CD4-positive, alpha-beta T cell (primary cell): ENCODE measurements around the gene DQX1. TPM values are rescaled to one million over a fixed set of nuclear protein-coding genes. Genes with fewer than 3 reads are reported as not detected.

ENCODE experiments used
- ATAC-seq: fragments of 200-7000 bp; cut with Tn5 transposase; one replicate; pipeline ENCODE4 v1.10.0; 2022; ENCODE audit warnings: mild to moderate bottlenecking; ENCODE audit not compliant: poor library complexity
- CTCF ChIA-PET: fragments of 350-600 bp; sonication (Branson Sonifier 250); formaldehyde crosslinking; loops from one replicate; lab custom pipeline; 2021; ENCODE audit warnings: antibody characterized with exemption, inconsistent platforms; lab: Charles Lee
- POLR2A ChIA-PET: fragments of 350-600 bp; sonication (Branson Sonifier 250); formaldehyde crosslinking; loops from one replicate; lab custom pipeline; 2021; ENCODE audit warnings: antibody characterized with exemption, inconsistent platforms; lab: Charles Lee
- DNase-seq, 14 experiments: peaks; one replicate each; pipeline ENCODE4 v3.0.0-alpha.2; 2013 to 2020; ENCODE audit warnings: mixed read lengths in 2 of 14
- H3K27ac ChIP-seq, 2 donors: one replicate each; pipeline versions ENCODE4 v1.5.1 to v1.7.0; 2013; ENCODE audit warnings: low read length in 2 of 2, low read depth in 1 of 2, mild to moderate bottlenecking in 1 of 2
- H3K27me3 ChIP-seq, 2 experiments: 1 replicate in 1 of 2; 2 replicates in 1 of 2; pipeline versions ENCODE4 v1.6.1 to v1.7.0; 2013; ENCODE audit warnings: low read length in 2 of 2, control low read depth in 1 of 2, mild to moderate bottlenecking in 1 of 2, moderate library complexity in 1 of 2; ENCODE audit not compliant: insufficient read depth in 2 of 2, control insufficient read depth in 1 of 2
- H3K36me3 ChIP-seq: one replicate; pipeline ENCODE4 v1.6.1; 2013; ENCODE audit warnings: low read length, control low read depth; ENCODE audit not compliant: insufficient read depth
- H3K4me1 ChIP-seq: one replicate; pipeline ENCODE4 v1.6.1; 2013; ENCODE audit warnings: low read length, control low read depth; ENCODE audit not compliant: insufficient read depth
- H3K4me3 ChIP-seq: one replicate; pipeline ENCODE4 v1.5.1; 2013; ENCODE audit warnings: mild to moderate bottlenecking, low read length, moderate library complexity
- H3K9me3 ChIP-seq, 2 experiments: 1 replicate in 1 of 2; 2 replicates in 1 of 2; pipeline versions ENCODE4 v1.6.1 to v1.7.0; 2013; ENCODE audit warnings: low read length in 2 of 2, mild to moderate bottlenecking in 2 of 2, control low read depth in 1 of 2, moderate library complexity in 1 of 2; ENCODE audit not compliant: control insufficient read depth in 1 of 2, insufficient read depth in 1 of 2
- H3K27ac Mint-ChIP-seq: one replicate; pipeline ENCODE4 v1.8.0; 2020; ENCODE audit warnings: mixed read lengths
- H3K27me3 Mint-ChIP-seq: one replicate; pipeline ENCODE4 v1.8.0; 2021; ENCODE audit warnings: mixed read lengths
- H3K36me3 Mint-ChIP-seq: one replicate; pipeline ENCODE4 v1.8.0; 2021; ENCODE audit warnings: low read depth, mixed read lengths
- H3K4me1 Mint-ChIP-seq: one replicate; pipeline ENCODE4 v1.8.0; 2021; ENCODE audit warnings: low read depth, mixed read lengths
- H3K4me3 Mint-ChIP-seq: one replicate; pipeline ENCODE4 v1.8.0; 2020; ENCODE audit warnings: mild to moderate bottlenecking, mixed read lengths
- H3K9me3 Mint-ChIP-seq: one replicate; pipeline ENCODE4 v1.8.0; 2020; ENCODE audit warnings: mixed read lengths
- CTCF ChIP-seq: fragments of 200-600 bp; IDR thresholded peaks from one replicate; pipeline ENCODE4 v1.8.0; 2022; ENCODE audit warnings: antibody characterized with exemption, mild to moderate bottlenecking
- intact Hi-C, 2 experiments: fragments of 100-400 bp; cut with DNase I in 1 of 2; cut with micrococcal nuclease in 1 of 2; formaldehyde crosslinking; loops; one replicate each; pipeline versions ENCODE4 v1.15.1 to v1.9.0; 2023 to 2025; cut with DNase I, micrococcal nuclease
- total RNA-seq, 174 experiments: library from RNA in 2 of 174; stranded (reverse) in 2 of 174; gene quantifications; one replicate each; pipeline ENCODE4 v1.2.3 and lab custom pipeline; 2021 to 2026

The DQX1 gene
- total RNA-seq, 2 experiments from 2014 or later, result 0.22 TPM; not detected in 1

GRCh38 chr2:74524005-74524404 is 2.0 kb downstream of the DQX1 start:
- no peaks in the 10 kb centered on the region for H3K9me3 Mint-ChIP-seq
- no peak overlapping the region for H3K4me3 Mint-ChIP-seq
- peaks cover 40% of the 10 kb centered on the region for H3K36me3 Mint-ChIP-seq
- H3K27me3 Mint-ChIP-seq, result peaks cover 36% of the 10 kb centered on the region
- no peak for TF ChIP-seq CTCF
- intact Hi-C loops, result no loop called here
- CTCF ChIA-PET, result interaction anchor here (1.0 kb wide), 1 partner anchor 41 kb away, joined by 3 read pairs; the partner anchor contains the start of genes CCDC142 and TTC31
- H3K36me3 ChIP-seq, result peaks cover 29% of the 10 kb centered on the region
- H3K9me3 ChIP-seq, result peaks cover 0 to 6% of the 10 kb centered on the region in 2 experiments
- H3K27me3 ChIP-seq, result peaks cover 16 to 18% of the 10 kb centered on the region in 2 experiments
- H3K4me3 ChIP-seq, result no peak overlapping the region
- peaks cover 15% of the 10 kb centered on the region for H3K4me1 ChIP-seq
- POLR2A ChIA-PET, result interaction anchor here (0.9 kb wide), 1 partner anchor 17 kb away, joined by 3 read pairs; the partner anchor contains the start of gene PCGF1
- no peak for ATAC-seq
- H3K27ac ChIP-seq, result no peak overlapping the region
- H3K27ac Mint-ChIP-seq, result no peak overlapping the region
- peaks cover 21% of the 10 kb centered on the region for H3K4me1 Mint-ChIP-seq
- DNase-seq, result no peak

GRCh38 chr2:74522516-74522915 is 3.5 kb downstream of the DQX1 start:
- ChIA-PET POLR2A (no interaction called here), CTCF (no interaction called here)
- Mint-ChIP-seq H3K27ac (no peak overlapping the region), H3K36me3 (peaks cover 25% of the 10 kb centered on the region), H3K9me3 (no peaks in the 10 kb centered on the region), H3K4me3 (no peak overlapping the region), H3K27me3 (peaks cover 51% of the 10 kb centered on the region), H3K4me1 (peaks cover 6% of the 10 kb centered on the region)
- Histone ChIP-seq H3K27me3 (peaks cover 29 to 33% of the 10 kb centered on the region in 2 experiments), H3K27ac (no peak overlapping the region), H3K36me3 (peaks cover 19% of the 10 kb centered on the region), H3K4me3 (no peak overlapping the region), H3K4me1 (peaks cover 5% of the 10 kb centered on the region), H3K9me3 (peaks cover 0 to 6% of the 10 kb centered on the region in 2 experiments)
- intact Hi-C loops, result no loop called here
- ATAC-seq (no peak), DNase-seq (no peak)
- no peak for TF ChIP-seq CTCF

GRCh38 chr2:74516650-74517049 is 9.4 kb downstream of the DQX1 start:
- ATAC-seq (no peak), DNase-seq (no peak)
- Mint-ChIP-seq H3K27ac (no peak overlapping the region), H3K9me3 (no peaks in the 10 kb centered on the region), H3K27me3 (peaks cover 89% of the 10 kb centered on the region), H3K36me3 (no peaks in the 10 kb centered on the region), H3K4me1 (peaks cover 18% of the 10 kb centered on the region), H3K4me3 (peak overlapping the region; percentile 85)
- peaks cover 73 to 84% of the 10 kb centered on the region in 2 experiments for H3K27me3 ChIP-seq
- ChIA-PET CTCF (interaction anchor here (1.2 kb wide), 1 partner anchor 14 kb away, joined by 3 read pairs; no protein-coding TSS in a partner anchor), POLR2A (interaction anchor here (0.8 to 3.8 kb wide), 5 partner anchors 9 to 34 kb away, joined by 3 to 27 read pairs (median 5); partner anchors contain the start of genes AUP1, CCDC142, DQX1 and HTRA2)
- no peak for TF ChIP-seq CTCF
- no peak overlapping the region for H3K27ac ChIP-seq
- peaks cover 40% of the 10 kb centered on the region for H3K4me1 ChIP-seq
- intact Hi-C loops, result no loop called here
- H3K4me3 ChIP-seq, result peak overlapping the region; percentile 54
- H3K9me3 ChIP-seq, result peaks cover 0 to 36% of the 10 kb centered on the region in 2 experiments
- no peaks in the 10 kb centered on the region for H3K36me3 ChIP-seq
